Measurements from ENCODE around the gene IGSF23.

The IGSF23 gene

GRCh38 chr19:44618640-44619357 lies 5.4 kb downstream of the IGSF23 start:
- Histone ChIP-seq H3K36me3 (ENCODE audit: control insufficient read depth, low read length) (no peaks in the 10 kb centered on the region), H3K27me3 (ENCODE audit: control insufficient read depth, low read length) (no peaks in the 10 kb centered on the region), H3K4me2 (ENCODE audit: low read length) (no peak overlapping the region), H3K27ac (ENCODE audit: low read depth, low read length) (no peak overlapping the region), H3K9me2 (replicated peaks; ENCODE audit: control insufficient read depth, low read length) (no peaks in the 10 kb centered on the region), H4K20me1 (ENCODE audit: control insufficient read depth, insufficient read depth, low read depth, low read length) (no peaks in the 10 kb centered on the region), H3K4me3 (ENCODE audit: low read length) (no peak overlapping the region), H3K79me2 (ENCODE audit: control insufficient read depth, low read length) (no peaks in the 10 kb centered on the region), H3K9me3 (ENCODE audit: control insufficient read depth, insufficient read depth, low read length) (no peaks in the 10 kb centered on the region), H3K4me1 (ENCODE audit: control insufficient read depth, low read length) (no peaks in the 10 kb centered on the region), H3F3A (ENCODE audit: control insufficient read depth, insufficient read depth) (no peaks in the 10 kb centered on the region)
- TF ChIP-seq EZH2phosphoT487 (IDR thresholded peaks at IDR 0.05; ENCODE audit: borderline replicate concordance, low read length) (no peak), CTCF (IDR thresholded peaks at IDR 0.05; ENCODE audit: low read depth, low read length, poor library complexity, severe bottlenecking) (no peak)

- H3K4me1 ChIP-seq (ENCODE audit: control insufficient read depth, low read length) = no peaks in the 10 kb centered on the region
- H3K4me3 ChIP-seq (ENCODE audit: low read length) = no peak overlapping the region
- no peaks in the 10 kb centered on the region for H3K79me2 ChIP-seq (ENCODE audit: control insufficient read depth, low read length)
- H3F3A ChIP-seq (ENCODE audit: control insufficient read depth, insufficient read depth) = no peaks in the 10 kb centered on the region
- TF ChIP-seq EZH2phosphoT487 (IDR thresholded peaks at IDR 0.05; ENCODE audit: borderline replicate concordance, low read length) = no peak
- no peak for TF ChIP-seq CTCF (IDR thresholded peaks at IDR 0.05; ENCODE audit: low read depth, low read length, poor library complexity, severe bottlenecking)
- no peaks in the 10 kb centered on the region for H3K9me3 ChIP-seq (ENCODE audit: control insufficient read depth, insufficient read depth, low read length)
- H3K27ac ChIP-seq (ENCODE audit: low read depth, low read length) = no peak overlapping the region
- no peaks in the 10 kb centered on the region for H4K20me1 ChIP-seq (ENCODE audit: control insufficient read depth, insufficient read depth, low read depth, low read length)
- H3K4me2 ChIP-seq (ENCODE audit: low read length) = no peak overlapping the region
- H3K9me2 ChIP-seq (replicated peaks; ENCODE audit: control insufficient read depth, low read length) = no peaks in the 10 kb centered on the region
- H3K36me3 ChIP-seq (ENCODE audit: control insufficient read depth, low read length) = no peaks in the 10 kb centered on the region
- no peaks in the 10 kb centered on the region for H3K27me3 ChIP-seq (ENCODE audit: control insufficient read depth, low read length)
These were observed 7.3 kb downstream of the IGSF23 start for GRCh38 chr19:44620667-44621066.

GRCh38 chr19:44621367-44621766 lies 8.0 kb downstream of the IGSF23 start:
- H3K27me3 ChIP-seq (ENCODE audit: control insufficient read depth, low read length) = no peaks in the 10 kb centered on the region

More at GRCh38 chr19:44621367-44621766, 8.0 kb downstream of the IGSF23 start:
- H3K9me2 ChIP-seq (replicated peaks; ENCODE audit: control insufficient read depth, low read length) = no peaks in the 10 kb centered on the region
- H3K9me3 ChIP-seq (ENCODE audit: control insufficient read depth, insufficient read depth, low read length) = no peaks in the 10 kb centered on the region
- no peaks in the 10 kb centered on the region for H3F3A ChIP-seq (ENCODE audit: control insufficient read depth, insufficient read depth)
- no peaks in the 10 kb centered on the region for H3K4me1 ChIP-seq (ENCODE audit: control insufficient read depth, low read length)
- H4K20me1 ChIP-seq (ENCODE audit: control insufficient read depth, insufficient read depth, low read depth, low read length) = no peaks in the 10 kb centered on the region
- no peaks in the 10 kb centered on the region for H3K36me3 ChIP-seq (ENCODE audit: control insufficient read depth, low read length)
- TF ChIP-seq CTCF (IDR thresholded peaks at IDR 0.05; ENCODE audit: low read depth, low read length, poor library complexity, severe bottlenecking) (no peak), EZH2phosphoT487 (IDR thresholded peaks at IDR 0.05; ENCODE audit: borderline replicate concordance, low read length) (no peak)
- no peaks in the 10 kb centered on the region for H3K79me2 ChIP-seq (ENCODE audit: control insufficient read depth, low read length)
- H3K4me3 ChIP-seq (ENCODE audit: low read length) = no peak overlapping the region
- H3K4me2 ChIP-seq (ENCODE audit: low read length) = no peak overlapping the region
- H3K27ac ChIP-seq (ENCODE audit: low read depth, low read length) = no peak overlapping the region

Measured in DOHH2 (cell line).